Activated CD8-positive, alpha-beta memory T cell treated with anti-CD3 and anti-CD28 coated beads for 36 hours (primary cell): ENCODE results near the gene PRIMPOL. TPM values are rescaled to one million over a fixed set of nuclear protein-coding genes. Genes with fewer than 3 reads are reported as not detected.

Experiments
- CTCF ChIA-PET: fragments of 350-600 bp; sonication (Branson Sonifier 250); formaldehyde crosslinking; loops from one replicate; lab custom pipeline; 2021; ENCODE audit warnings: antibody characterized with exemption; lab: Charles Lee
- POLR2A ChIA-PET: fragments of 350-600 bp; sonication (Branson Sonifier 250); formaldehyde crosslinking; loops from one replicate; lab custom pipeline; 2021; ENCODE audit warnings: antibody characterized with exemption; lab: Charles Lee
- total RNA-seq, 2 experiments: library from RNA; stranded (reverse); gene quantifications; one replicate each; pipeline ENCODE4 v1.2.3, GENCODE V29; 2021

Gene PRIMPOL
- total RNA-seq, 2 experiments from 2014 or later: 19.2 to 22.8 TPM

DNA sequence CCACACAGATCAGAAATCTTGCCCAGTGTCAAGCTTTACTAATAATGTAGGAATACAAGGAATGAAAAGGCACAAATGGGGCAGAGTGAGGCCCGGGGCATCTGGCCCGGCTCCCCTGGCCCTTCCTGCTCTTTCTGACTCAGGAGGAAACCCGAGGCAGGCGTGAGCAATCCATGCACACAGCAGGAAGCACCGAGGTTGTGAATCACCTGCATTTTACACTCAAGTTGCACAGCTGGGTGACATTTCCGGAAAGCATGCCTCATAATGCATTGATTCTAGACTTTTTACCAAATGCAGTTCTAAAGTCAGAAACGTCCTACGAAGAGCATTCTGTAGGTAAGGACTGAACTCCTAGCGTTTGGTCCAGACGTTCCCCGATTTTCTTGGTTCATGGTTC is 38.9 kb downstream of the PRIMPOL start:
- POLR2A ChIA-PET: no interaction called here
- CTCF ChIA-PET: no interaction called here

DNA sequence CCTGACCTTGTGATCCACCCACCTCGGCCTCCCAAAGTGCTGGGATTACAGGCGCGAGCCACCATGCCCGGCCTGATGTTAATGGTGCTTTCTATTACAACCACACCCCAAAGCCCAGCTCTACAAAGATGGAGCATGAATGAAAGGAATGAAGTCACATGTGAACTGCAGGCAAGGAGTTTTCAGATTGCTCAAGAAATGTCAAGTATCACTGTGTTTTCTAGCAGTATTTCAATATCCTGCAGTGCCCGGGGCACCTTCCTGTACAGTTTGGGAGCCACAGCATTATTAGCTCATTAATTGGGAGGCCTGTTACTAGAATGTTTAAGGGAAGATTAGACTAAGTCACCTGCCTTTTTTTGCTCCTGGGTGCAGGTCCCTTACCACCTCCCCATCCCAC is 40.1 kb downstream of the PRIMPOL start:
- ChIA-PET CTCF (no interaction called here), POLR2A (no interaction called here)

GRCh38 chr4:184693056-184693455 is 43.5 kb downstream of the PRIMPOL start:
- ChIA-PET POLR2A (no interaction called here), CTCF (no interaction called here)

- CTCF ChIA-PET: interaction anchor here (0.6 kb wide), 1 partner anchor 27 kb away, joined by 3 read pairs; no protein-coding TSS in a partner anchor
These were observed 44.9 kb downstream of the PRIMPOL start for GRCh38 chr4:184694412-184694956.

GRCh38 chr4:184695178-184695896 is 45.8 kb downstream of the PRIMPOL start:
- POLR2A ChIA-PET: no interaction called here
- CTCF ChIA-PET: no interaction called here

More at GRCh38 chr4:184694412-184694956, 44.9 kb downstream of the PRIMPOL start:
- POLR2A ChIA-PET: no interaction called here

- CTCF ChIA-PET: no interaction called here
- POLR2A ChIA-PET: no interaction called here
These were observed 48.4 kb downstream of the PRIMPOL start for GRCh38 chr4:184697956-184698355.

DNA sequence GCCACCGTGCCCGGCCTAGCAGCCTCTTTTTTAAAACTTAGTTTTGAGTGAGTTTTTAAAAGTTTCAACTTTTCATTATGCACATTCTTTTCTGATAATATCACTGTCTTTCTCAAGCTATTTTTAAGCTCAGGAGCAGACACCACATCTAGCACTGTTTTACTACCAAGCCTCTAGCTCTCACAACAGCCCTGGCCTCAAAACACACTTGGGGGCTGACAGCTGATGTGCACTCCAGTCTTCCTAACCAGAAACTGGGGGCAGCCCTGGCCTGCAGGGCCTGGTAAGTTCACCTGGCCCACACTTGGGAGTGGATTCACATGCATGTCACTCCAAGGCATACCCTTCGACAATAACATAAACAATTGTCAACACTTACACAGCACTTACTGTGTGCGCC is 50.4 kb downstream of the PRIMPOL start:
- ChIA-PET CTCF (no interaction called here), POLR2A (interaction anchor here (0.9 kb wide), 1 partner anchor 34 kb away, joined by 4 read pairs; the partner anchor contains the start of gene CENPU)

DNA sequence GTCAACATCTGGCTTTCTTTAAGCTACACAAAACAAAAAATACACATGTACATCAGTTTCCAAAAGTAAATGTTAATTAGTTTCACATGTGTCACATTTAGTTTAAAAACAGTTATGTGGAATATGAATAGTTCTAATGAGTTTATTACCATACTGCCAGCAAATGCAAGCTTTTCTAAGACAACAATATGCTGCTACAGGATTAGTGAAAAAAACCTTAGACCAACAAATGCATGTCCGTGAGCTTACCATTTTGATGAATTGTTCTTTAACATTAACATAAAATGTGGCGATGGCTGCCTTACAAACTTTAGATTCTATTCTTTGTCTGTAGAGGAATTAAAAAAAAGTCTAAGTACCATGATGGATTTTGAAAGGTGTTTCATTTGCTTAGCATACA is 52.6 kb downstream of the PRIMPOL start:
- ChIA-PET CTCF (no interaction called here), POLR2A (no interaction called here)

GRCh38 chr4:184705692-184706091 is 56.2 kb downstream of the PRIMPOL start:
- POLR2A ChIA-PET: interaction anchor here (0.7 kb wide), 1 partner anchor 424 kb away, joined by 3 read pairs; no protein-coding TSS in a partner anchor

DNA sequence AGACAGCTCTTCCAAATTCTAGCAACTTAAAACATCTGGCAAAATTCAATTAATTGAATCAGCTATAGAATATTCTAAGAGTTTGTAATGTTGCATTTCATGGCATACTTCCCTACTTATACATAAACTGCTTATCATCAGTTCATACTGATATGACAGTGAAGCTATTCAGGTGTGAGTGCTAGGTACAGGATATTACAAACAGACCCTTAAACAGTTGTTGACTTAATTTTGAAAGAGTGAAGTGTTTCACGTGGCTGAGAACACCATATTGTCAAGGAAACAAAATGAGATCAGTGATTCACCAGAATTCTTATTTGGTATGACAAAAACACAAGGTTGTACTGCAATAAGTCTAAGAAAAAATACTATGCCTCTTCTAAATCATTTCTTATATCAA is 56.9 kb downstream of the PRIMPOL start:
- ChIA-PET CTCF (no interaction called here), POLR2A (no interaction called here)

More at GRCh38 chr4:184705692-184706091, 56.2 kb downstream of the PRIMPOL start:
- CTCF ChIA-PET: no interaction called here

DNA sequence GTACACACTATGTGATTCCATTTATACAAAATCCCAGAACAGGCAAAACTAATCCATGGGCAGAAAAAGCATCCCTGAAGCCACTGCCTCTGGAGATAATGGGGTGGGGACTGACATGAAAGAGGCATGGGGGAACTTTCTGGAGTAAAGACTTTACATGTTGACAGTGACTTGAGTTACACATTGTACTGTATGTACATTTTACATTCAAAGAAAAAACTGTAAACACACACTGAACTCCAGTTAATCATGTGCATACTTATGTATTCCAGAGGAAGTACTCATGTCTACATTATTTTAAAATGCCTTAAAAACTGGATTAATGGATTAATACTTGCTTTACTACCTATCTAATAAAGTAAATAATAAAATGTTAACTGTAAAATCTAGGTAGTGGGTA is 62.8 kb downstream of the PRIMPOL start:
- CTCF ChIA-PET: no interaction called here
- POLR2A ChIA-PET: no interaction called here

DNA sequence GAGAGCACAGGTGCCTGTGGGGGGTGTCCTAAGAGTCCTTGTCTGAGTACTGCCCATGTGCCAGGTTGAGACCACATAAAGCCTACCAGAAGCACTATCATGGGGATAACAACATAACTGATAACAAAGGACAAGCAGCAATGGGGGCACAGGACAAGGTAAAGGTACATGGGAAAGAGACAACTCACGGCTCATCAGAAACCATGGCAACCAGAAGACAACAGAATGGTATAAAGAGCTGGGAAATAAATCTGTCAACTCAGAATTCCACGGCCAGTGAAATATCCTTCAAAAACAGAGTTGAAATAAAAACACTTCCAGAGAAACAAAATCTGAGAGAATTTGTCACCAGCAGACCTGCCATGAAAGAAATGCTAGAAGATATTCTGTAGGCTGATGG is 64.3 kb downstream of the PRIMPOL start:
- ChIA-PET POLR2A (no interaction called here), CTCF (interaction anchor here (0.6 kb wide), 1 partner anchor 747 kb away, joined by 3 read pairs; no protein-coding TSS in a partner anchor)

GRCh38 chr4:184715526-184715925 is 66.0 kb downstream of the PRIMPOL start:
- ChIA-PET POLR2A (no interaction called here), CTCF (interaction anchor here (0.6 to 1.0 kb wide), 2 partner anchors 9 to 464 kb away, joined by 3 read pairs; no protein-coding TSS in a partner anchor)

DNA sequence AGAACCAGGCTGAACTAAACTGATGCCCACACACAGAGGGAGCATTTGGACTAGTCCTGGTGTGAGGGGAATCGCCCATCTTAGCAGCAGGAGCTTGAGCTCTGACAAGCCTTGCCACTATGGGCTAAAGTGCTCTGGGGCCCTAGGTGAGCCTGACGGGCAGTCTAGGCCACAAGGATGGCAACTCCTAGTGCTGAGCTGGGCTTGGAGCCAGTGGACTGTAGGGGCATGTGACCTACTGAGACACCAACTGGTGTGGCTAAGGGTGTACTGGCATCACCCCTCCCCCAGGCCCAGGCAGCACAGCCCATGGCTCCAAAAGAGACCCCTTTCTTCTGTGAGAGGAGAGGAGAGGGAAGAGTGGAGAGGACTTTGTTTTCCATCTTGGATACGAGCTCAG is 69.9 kb downstream of the PRIMPOL start:
- POLR2A ChIA-PET: no interaction called here
- CTCF ChIA-PET: no interaction called here

DNA sequence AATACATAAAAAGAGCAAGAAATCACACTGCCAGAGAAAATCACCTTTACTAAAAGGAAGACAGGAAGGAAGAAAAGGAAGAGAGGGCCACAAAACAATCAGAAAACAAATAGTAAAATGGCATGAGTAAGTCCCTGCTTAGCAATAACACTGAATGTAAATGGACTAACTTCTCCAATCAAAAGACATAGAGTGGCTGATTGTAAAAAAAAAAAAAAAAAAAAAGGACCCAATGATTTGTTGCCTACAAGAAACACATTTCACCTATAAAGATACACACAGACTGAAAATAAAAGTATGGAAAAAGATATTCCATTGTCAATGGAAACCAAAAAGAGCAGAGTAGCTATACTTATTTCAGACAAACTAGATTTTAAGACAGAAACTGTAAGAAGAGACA is 71.7 kb downstream of the PRIMPOL start:
- ChIA-PET POLR2A (interaction anchor here (1.1 kb wide), 1 partner anchor 12 kb away, joined by 3 read pairs; the partner anchor contains the start of gene CENPU), CTCF (interaction anchor here (0.7 kb wide), 1 partner anchor 27 kb away, joined by 3 read pairs; no protein-coding TSS in a partner anchor)

DNA sequence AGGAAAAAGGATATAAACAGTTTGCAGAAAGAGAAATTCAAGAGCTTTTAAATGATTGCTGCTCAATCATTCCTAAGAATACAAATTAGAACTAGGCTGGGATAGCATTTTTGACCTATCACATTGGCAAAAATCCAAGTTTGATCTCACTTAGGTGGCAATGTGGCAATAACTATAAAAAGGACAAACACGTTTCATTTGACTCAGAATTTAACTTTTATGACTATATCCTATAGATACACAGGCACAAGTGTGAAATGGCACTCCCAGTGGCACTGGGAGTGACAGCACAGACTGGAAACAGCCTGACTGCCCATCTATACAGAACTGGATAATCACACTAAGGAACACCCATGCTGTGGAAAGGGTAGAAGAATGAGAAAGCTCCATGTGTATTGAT is 73.3 kb downstream of the PRIMPOL start:
- CTCF ChIA-PET: no interaction called here
- POLR2A ChIA-PET: no interaction called here

DNA sequence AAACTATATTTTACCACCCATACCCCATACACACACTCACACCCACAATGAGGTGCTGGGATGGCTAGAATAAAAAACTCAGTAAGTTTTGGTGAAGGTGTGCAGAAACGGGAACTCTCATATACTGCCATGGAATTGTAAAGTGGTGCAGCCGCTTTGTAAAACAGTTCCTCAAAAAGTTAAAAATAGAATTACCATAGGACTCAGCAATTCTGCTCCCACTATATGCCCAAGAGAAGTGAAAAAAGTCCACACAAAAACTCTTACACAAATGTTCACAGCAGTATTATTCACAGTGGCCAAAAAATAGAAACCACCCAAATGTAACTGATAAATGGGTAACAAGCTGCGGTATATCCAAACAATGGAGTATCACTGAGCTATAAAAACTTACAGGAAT is 77.9 kb downstream of the PRIMPOL start:
- CTCF ChIA-PET: no interaction called here
- POLR2A ChIA-PET: no interaction called here

GRCh38 chr4:184728858-184729257 is 79.3 kb downstream of the PRIMPOL start:
- ChIA-PET CTCF (no interaction called here), POLR2A (no interaction called here)

- POLR2A ChIA-PET: no interaction called here
- CTCF ChIA-PET: no interaction called here
These were observed 80.4 kb downstream of the PRIMPOL start for GRCh38 chr4:184729946-184730345.

DNA sequence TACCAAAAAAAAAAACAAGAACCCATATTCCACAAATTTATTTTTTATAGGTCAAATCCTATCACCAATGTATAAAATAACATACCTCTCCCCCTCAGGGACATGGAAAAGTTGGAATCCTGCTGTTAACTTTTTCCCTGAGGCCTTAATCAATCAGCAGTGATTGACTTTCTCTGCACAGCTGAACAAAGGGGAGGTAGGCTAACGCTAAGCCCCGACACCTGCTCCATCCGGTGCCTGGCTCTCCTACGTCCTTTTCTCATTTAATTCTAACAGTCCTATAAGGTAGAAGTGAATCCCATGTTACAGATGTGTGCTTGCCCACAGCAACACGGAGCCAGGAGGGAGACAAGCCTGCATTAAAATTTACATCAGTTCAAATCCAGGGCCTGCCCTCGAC is 81.5 kb downstream of the PRIMPOL start:
- ChIA-PET CTCF (no interaction called here), POLR2A (no interaction called here)

DNA sequence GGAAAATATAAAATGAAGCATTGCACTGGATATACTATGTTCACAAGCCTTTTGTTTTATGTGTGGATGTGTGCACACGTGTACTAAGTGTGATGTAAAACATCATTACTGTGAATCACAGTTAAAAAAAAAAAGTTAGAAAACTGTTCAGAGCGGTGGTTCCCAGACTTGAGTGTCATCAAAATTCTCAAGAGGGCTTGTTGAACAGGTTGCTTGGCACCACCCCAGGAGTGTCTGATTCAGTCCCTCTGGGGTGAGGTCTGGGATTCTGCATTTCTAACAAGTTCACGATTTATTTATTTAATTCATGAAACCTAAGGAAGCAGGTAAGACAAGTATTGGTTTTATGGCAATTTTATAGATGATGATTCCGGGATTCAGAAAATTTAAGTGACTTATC is 82.6 kb downstream of the PRIMPOL start:
- POLR2A ChIA-PET: interaction anchor here (0.6 kb wide), 1 partner anchor 321 kb away, joined by 4 read pairs; no protein-coding TSS in a partner anchor
- CTCF ChIA-PET: interaction anchor here (0.7 kb wide), 2 partner anchors 8 to 468 kb away, joined by 3 to 6 read pairs; no protein-coding TSS in a partner anchor
